GM21717 (cell line): Measurements from ENCODE around the gene LMOD1.
A peak's percentile ranks its signal among the peaks of the same experiment; 100 is the strongest.
"Not testable (repeated sequence)": the region's sequence is repeated elsewhere in the genome, so short reads cannot be mapped to it uniquely, and the experiment has no call there.

Source experiments
- ATAC-seq: cut with Tn5 transposase; IDR thresholded peaks from one replicate; pipeline ENCODE4 v1.9.1; 2021; ENCODE audit warnings: mild to moderate bottlenecking, moderate library complexity; ENCODE audit not compliant: unreplicated experiment

LMOD1 gene

GRCh38 chr1:201917362-201918033 is 28.9 kb downstream of the LMOD1 start:
- no peak for ATAC-seq

GRCh38 chr1:201916649-201917249 is 29.6 kb downstream of the LMOD1 start:
- ATAC-seq: no peak

GRCh38 chr1:201914456-201915235 is 31.7 kb downstream of the LMOD1 start:
- ATAC-seq: no peak

- no peak for ATAC-seq
These were observed 33.5 kb downstream of the LMOD1 start for GRCh38 chr1:201912832-201913231.

GRCh38 chr1:201911826-201912571 is 34.3 kb downstream of the LMOD1 start:
- no peak for ATAC-seq

GRCh38 chr1:201907621-201908020 is 38.7 kb downstream of the LMOD1 start:
- ATAC-seq: no peak

- ATAC-seq: no peak
These were observed 40.0 kb downstream of the LMOD1 start for GRCh38 chr1:201906336-201906735.

- no peak for ATAC-seq
These were observed 41.0 kb downstream of the LMOD1 start for GRCh38 chr1:201905234-201905890.

GRCh38 chr1:201904579-201904978 is 41.8 kb downstream of the LMOD1 start:
- no peak for ATAC-seq

- ATAC-seq: no peak
These were observed 43.2 kb downstream of the LMOD1 start for GRCh38 chr1:201903135-201903534.

- ATAC-seq: no peak
These were observed 44.1 kb downstream of the LMOD1 start for GRCh38 chr1:201902198-201902597.

GRCh38 chr1:201901036-201901435 is 45.3 kb downstream of the LMOD1 start:
- not testable (repeated sequence) for ATAC-seq

- no peak for ATAC-seq
These were observed 45.9 kb downstream of the LMOD1 start for GRCh38 chr1:201900476-201900875.

- no peak for ATAC-seq
These were observed 46.5 kb downstream of the LMOD1 start for GRCh38 chr1:201899683-201900429.

GRCh38 chr1:201898992-201899391 is 47.4 kb downstream of the LMOD1 start:
- ATAC-seq: no peak

GRCh38 chr1:201898240-201898894 is 48.0 kb downstream of the LMOD1 start:
- ATAC-seq: no peak

- no peak for ATAC-seq
These were observed 49.4 kb downstream of the LMOD1 start for GRCh38 chr1:201896951-201897391.

GRCh38 chr1:201895913-201896807 is 50.2 kb downstream of the LMOD1 start:
- ATAC-seq: peak; percentile 65
